Osteocyte (in vitro differentiated cells): ENCODE data around the gene BPIFB6. TPM values are rescaled to one million over a fixed set of nuclear protein-coding genes. Genes with fewer than 3 reads are reported as not detected.

Source experiments
- DNase-seq: peaks from one replicate; pipeline ENCODE4 v3.0.0; 2021; ENCODE audit warnings: mixed read lengths; ENCODE audit not compliant: unreplicated experiment; ENCODE audit errors: extremely low spot score
- H3K27ac Mint-ChIP-seq: one replicate; pipeline ENCODE4 v1.8.0; 2021; ENCODE audit warnings: mild to moderate bottlenecking, mixed read lengths; ENCODE audit not compliant: unreplicated experiment
- H3K27me3 Mint-ChIP-seq: one replicate; pipeline ENCODE4 v1.8.0; 2021; ENCODE audit warnings: mixed read lengths; ENCODE audit not compliant: unreplicated experiment
- H3K36me3 Mint-ChIP-seq: one replicate; pipeline ENCODE4 v1.8.0; 2021; ENCODE audit warnings: mixed read lengths; ENCODE audit not compliant: unreplicated experiment
- H3K4me1 Mint-ChIP-seq: one replicate; pipeline ENCODE4 v1.8.0; 2021; ENCODE audit warnings: mixed read lengths; ENCODE audit not compliant: unreplicated experiment
- H3K4me3 Mint-ChIP-seq: one replicate; pipeline ENCODE4 v1.8.0; 2021; ENCODE audit warnings: mild to moderate bottlenecking, moderate library complexity, mixed read lengths; ENCODE audit not compliant: unreplicated experiment
- H3K9me3 Mint-ChIP-seq: one replicate; pipeline ENCODE4 v1.8.0; 2021; ENCODE audit warnings: mixed read lengths; ENCODE audit not compliant: unreplicated experiment
- CTCF ChIP-seq: fragments of 200-600 bp; sonication (generic); IDR thresholded peaks from 2 replicates; pipeline ENCODE4 v1.5.0; 2021; ENCODE audit warnings: antibody characterized with exemption, mild to moderate bottlenecking, moderate library complexity
- total RNA-seq: library from RNA; stranded (reverse); gene quantifications from 2 replicates; pipeline ENCODE4 v1.2.1, GENCODE V29; 2021

Gene BPIFB6
- total RNA-seq, 1 donor from 2014 or later = not detected

- Mint-ChIP-seq H3K9me3 (peaks cover 3% of the 10 kb centered on the region), H3K4me1 (no peaks in the 10 kb centered on the region), H3K27me3 (peaks cover 6% of the 10 kb centered on the region), H3K4me3 (no peak overlapping the region), H3K36me3 (no peaks in the 10 kb centered on the region), H3K27ac (no peak overlapping the region)
- no peak for TF ChIP-seq CTCF
- no peak for DNase-seq
Measured at GRCh38 chr20:32989507-32990283, 41.8 kb upstream of the BPIFB6 start.

- H3K4me1 Mint-ChIP-seq = no peaks in the 10 kb centered on the region
- H3K4me3 Mint-ChIP-seq = no peak overlapping the region
- no peak for DNase-seq
- peaks cover 3% of the 10 kb centered on the region for H3K9me3 Mint-ChIP-seq
- no peaks in the 10 kb centered on the region for H3K36me3 Mint-ChIP-seq
- H3K27me3 Mint-ChIP-seq = peaks cover 6% of the 10 kb centered on the region
- TF ChIP-seq CTCF = no peak
- no peak overlapping the region for H3K27ac Mint-ChIP-seq
Measured at GRCh38 chr20:32990426-32990825, 41.0 kb upstream of the BPIFB6 start.

- TF ChIP-seq CTCF = no peak
- Mint-ChIP-seq H3K4me1 (no peaks in the 10 kb centered on the region), H3K4me3 (no peak overlapping the region), H3K36me3 (no peaks in the 10 kb centered on the region), H3K27ac (no peak overlapping the region), H3K9me3 (peaks cover 3% of the 10 kb centered on the region), H3K27me3 (peaks cover 6% of the 10 kb centered on the region)
- DNase-seq = no peak
Measured at GRCh38 chr20:32991383-32991782, 40.1 kb upstream of the BPIFB6 start.

- peaks cover 6% of the 10 kb centered on the region for H3K27me3 Mint-ChIP-seq
Measured at GRCh38 chr20:32991792-32992641, 39.4 kb upstream of the BPIFB6 start.

More at GRCh38 chr20:32991792-32992641, 39.4 kb upstream of the BPIFB6 start:
- peaks cover 3% of the 10 kb centered on the region for H3K9me3 Mint-ChIP-seq
- H3K36me3 Mint-ChIP-seq = no peaks in the 10 kb centered on the region
- H3K4me3 Mint-ChIP-seq = no peak overlapping the region
- no peak overlapping the region for H3K27ac Mint-ChIP-seq
- DNase-seq = no peak
- TF ChIP-seq CTCF = no peak
- no peaks in the 10 kb centered on the region for H3K4me1 Mint-ChIP-seq
